Loucy (cell line): ENCODE data around the gene STPG2.

Source experiments
- H2AFZ ChIP-seq: fragments of 200-600 bp; sonication (generic); 2 replicates; pipeline ENCODE4 v1.6.0; 2016; ENCODE audit warnings: antibody characterized with exemption, mild to moderate bottlenecking, low read length, moderate library complexity
- H3F3A ChIP-seq: fragments of 200-600 bp; 2 replicates; pipeline ENCODE4 v1.6.0; 2016; ENCODE audit warnings: antibody characterized with exemption, low read depth, mild to moderate bottlenecking
- H3K27me3 ChIP-seq: fragments of 200-600 bp; sonication (generic); 2 replicates; pipeline ENCODE4 v1.6.1; 2014; ENCODE audit warnings: low read length, mild to moderate bottlenecking; ENCODE audit not compliant: insufficient read depth, poor library complexity, severe bottlenecking
- H3K36me3 ChIP-seq: fragments of 200-600 bp; sonication (generic); 2 replicates; pipeline ENCODE4 v1.6.1; 2016; ENCODE audit warnings: low read length; ENCODE audit not compliant: insufficient read depth
- H3K4me1 ChIP-seq: fragments of 200-600 bp; sonication (generic); 2 replicates; pipeline ENCODE4 v1.5.1; 2014; ENCODE audit warnings: low read length, mild to moderate bottlenecking; ENCODE audit not compliant: insufficient read depth, poor library complexity, severe bottlenecking
- H3K4me2 ChIP-seq: fragments of 200-600 bp; sonication (generic); 2 replicates; pipeline ENCODE4 v1.6.0; 2014; ENCODE audit warnings: antibody characterized with exemption, low read length, low read depth, mild to moderate bottlenecking; ENCODE audit not compliant: poor library complexity, severe bottlenecking
- H3K4me3 ChIP-seq: fragments of 200-600 bp; sonication (generic); 2 replicates; pipeline ENCODE4 v1.5.1; 2014; ENCODE audit warnings: low read length, mild to moderate bottlenecking, mixed read lengths; ENCODE audit not compliant: poor library complexity, severe bottlenecking
- H3K79me2 ChIP-seq: fragments of 200-600 bp; sonication (generic); 2 replicates; pipeline ENCODE4 v1.6.1; 2014; ENCODE audit warnings: low read length; ENCODE audit not compliant: insufficient read depth
- H3K9ac ChIP-seq: fragments of 200-600 bp; sonication (generic); 2 replicates; pipeline ENCODE4 v1.6.0; 2014; ENCODE audit warnings: mild to moderate bottlenecking, low read depth, low read length, moderate library complexity; ENCODE audit not compliant: poor library complexity, severe bottlenecking
- H3K9me2 ChIP-seq: fragments of 200-600 bp; sonication (generic); replicated peaks from 2 replicates; pipeline ENCODE4 v1.6.1; 2016; ENCODE audit warnings: low read depth, low read length, mixed read lengths
- H3K9me3 ChIP-seq: fragments of 200-600 bp; sonication (generic); 2 replicates; pipeline ENCODE4 v1.6.1; 2014; ENCODE audit warnings: mild to moderate bottlenecking, antibody characterized with exemption, low read length, low read depth; ENCODE audit not compliant: insufficient read depth
- H4K20me1 ChIP-seq: fragments of 200-600 bp; sonication (generic); 2 replicates; pipeline ENCODE4 v1.6.0; 2014; ENCODE audit warnings: antibody characterized with exemption, low read length, mild to moderate bottlenecking; ENCODE audit not compliant: insufficient read depth, poor library complexity, severe bottlenecking
- CTCF ChIP-seq: fragments of 200-600 bp; sonication (generic); conservative IDR thresholded peaks from 2 replicates; pipeline ENCODE4 v1.5.1; 2014; ENCODE audit warnings: mild to moderate bottlenecking, antibody characterized with exemption, low read length
- EZH2phosphoT487 ChIP-seq: fragments of 200-600 bp; IDR thresholded peaks from 2 replicates; pipeline ENCODE4 v1.6.1; 2018; ENCODE audit warnings: antibody characterized with exemption, mild to moderate bottlenecking, moderate library complexity, borderline replicate concordance

Gene STPG2

GRCh38 chr4:97747945-97748344 is 395.3 kb downstream of the STPG2 start:
- H2AFZ ChIP-seq: no peak overlapping the region
- no peak overlapping the region for H3K4me2 ChIP-seq
- no peak for TF ChIP-seq CTCF
- TF ChIP-seq EZH2phosphoT487: no peak
- no peaks in the 10 kb centered on the region for H3K4me1 ChIP-seq
- H3K27me3 ChIP-seq: no peaks in the 10 kb centered on the region
- H3K36me3 ChIP-seq: no peaks in the 10 kb centered on the region
- no peaks in the 10 kb centered on the region for H3K79me2 ChIP-seq
- H3K9ac ChIP-seq: no peak overlapping the region
- H3K9me2 ChIP-seq: no peaks in the 10 kb centered on the region
- H4K20me1 ChIP-seq: no peaks in the 10 kb centered on the region
- no peaks in the 10 kb centered on the region for H3K9me3 ChIP-seq
- no peak overlapping the region for H3K4me3 ChIP-seq
- H3F3A ChIP-seq: no peaks in the 10 kb centered on the region

- Histone ChIP-seq H3F3A (no peaks in the 10 kb centered on the region), H3K79me2 (no peaks in the 10 kb centered on the region), H3K27me3 (no peaks in the 10 kb centered on the region), H3K9me2 (no peaks in the 10 kb centered on the region), H4K20me1 (no peaks in the 10 kb centered on the region), H3K4me3 (no peak overlapping the region), H3K9ac (no peak overlapping the region), H3K36me3 (no peaks in the 10 kb centered on the region), H3K9me3 (no peaks in the 10 kb centered on the region), H3K4me1 (no peaks in the 10 kb centered on the region), H3K4me2 (no peak overlapping the region), H2AFZ (no peak overlapping the region)
- TF ChIP-seq CTCF (peak; percentile 41), EZH2phosphoT487 (no peak)
Measured at GRCh38 chr4:97720869-97721432, 422.3 kb downstream of the STPG2 start.

GRCh38 chr4:97691111-97691605 is 452.1 kb downstream of the STPG2 start:
- H3K4me2 ChIP-seq: no peak overlapping the region
- no peak overlapping the region for H3K9ac ChIP-seq
- no peaks in the 10 kb centered on the region for H3K9me3 ChIP-seq
- no peaks in the 10 kb centered on the region for H3K4me1 ChIP-seq
- no peaks in the 10 kb centered on the region for H4K20me1 ChIP-seq
- no peak for TF ChIP-seq CTCF
- TF ChIP-seq EZH2phosphoT487: no peak
- no peaks in the 10 kb centered on the region for H3K79me2 ChIP-seq
- no peaks in the 10 kb centered on the region for H3K36me3 ChIP-seq
- H3K4me3 ChIP-seq: no peak overlapping the region
- no peaks in the 10 kb centered on the region for H3F3A ChIP-seq
- no peak overlapping the region for H2AFZ ChIP-seq
- no peaks in the 10 kb centered on the region for H3K9me2 ChIP-seq
- no peaks in the 10 kb centered on the region for H3K27me3 ChIP-seq
